ENCODE measurements around the gene RPN1. TPM values are rescaled to one million over a fixed set of nuclear protein-coding genes. Genes with fewer than 3 reads are reported as not detected.
A peak's percentile ranks its signal among the peaks of the same experiment; 100 is the strongest.

RPN1 gene
- total and polyA plus RNA-seq, 2 of the 13 experiments (the other 11 are each of a cell fraction or from before 2014, with no cell fraction given) = 290 to 342 TPM

DNA sequence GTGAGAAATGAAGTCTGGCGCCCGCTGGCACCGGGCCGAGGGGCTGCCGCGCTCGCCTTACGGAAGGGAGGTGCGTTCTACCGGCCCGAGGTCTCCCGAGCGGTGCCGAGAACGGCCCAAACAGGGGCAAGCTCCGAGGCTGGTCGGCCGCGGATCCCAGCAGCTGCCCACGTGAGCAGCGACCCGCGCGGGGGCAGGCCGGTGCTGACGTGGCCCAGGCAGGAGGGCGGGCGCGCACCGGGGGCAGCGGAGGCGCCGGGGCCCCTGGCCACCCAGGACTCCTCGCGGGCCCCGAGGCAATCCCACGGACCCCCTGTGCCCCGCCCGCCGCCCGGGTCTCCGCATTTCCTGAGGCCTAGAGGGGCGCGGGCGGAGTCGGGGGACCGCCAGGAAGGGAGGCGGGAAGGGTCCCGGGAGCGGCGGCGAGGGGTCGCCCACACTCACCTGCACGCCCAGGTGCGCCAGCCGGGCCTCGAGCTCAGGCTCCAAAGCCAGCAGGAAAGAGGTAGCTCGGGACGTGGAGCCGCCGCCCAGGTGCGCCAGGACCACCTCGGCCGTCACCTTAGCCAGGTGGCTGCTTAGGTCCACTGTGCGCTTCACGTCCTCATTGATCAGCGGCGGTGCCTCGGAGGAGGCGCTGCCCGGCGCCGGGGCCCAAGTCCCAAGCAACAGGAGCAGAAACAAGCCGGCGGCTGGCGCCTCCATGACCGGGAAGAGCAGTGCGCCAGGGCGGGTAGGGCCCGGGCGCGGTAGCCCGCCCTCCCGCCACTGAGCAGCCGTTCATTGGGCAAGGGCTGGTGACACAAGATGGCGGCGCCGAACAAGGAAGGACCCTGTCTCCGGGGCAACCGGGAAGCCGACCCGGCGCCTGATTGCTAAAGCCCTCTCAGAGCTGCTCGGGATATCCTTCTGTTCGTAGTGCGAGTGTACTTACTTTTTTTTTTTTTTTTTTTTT lies at the start of gene RPN1 (continued):
- no peak for TF ChIP-seq MBNL3 (CRISPR knock-in tag; conservative IDR thresholded peaks at IDR 0.05)
- TF ChIP-seq RARG (CRISPR knock-in tag; IDR thresholded peaks at IDR 0.05; ENCODE audit: low read depth) = no peak
- TF ChIP-seq ZNF30 (CRISPR knock-in tag; IDR thresholded peaks at IDR 0.05) = no peak
- no peak for TF ChIP-seq KLF11 (CRISPR knock-in tag; IDR thresholded peaks at IDR 0.05)
- no peak for TF ChIP-seq FOXM1 (CRISPR knock-in tag; IDR thresholded peaks at IDR 0.05)
- TF ChIP-seq RBM39 (IDR thresholded peaks at IDR 0.05; ENCODE audit: low read depth, low read length, poor library complexity, severe bottlenecking) = peak; percentile 33
- TF ChIP-seq, protein P1, sequence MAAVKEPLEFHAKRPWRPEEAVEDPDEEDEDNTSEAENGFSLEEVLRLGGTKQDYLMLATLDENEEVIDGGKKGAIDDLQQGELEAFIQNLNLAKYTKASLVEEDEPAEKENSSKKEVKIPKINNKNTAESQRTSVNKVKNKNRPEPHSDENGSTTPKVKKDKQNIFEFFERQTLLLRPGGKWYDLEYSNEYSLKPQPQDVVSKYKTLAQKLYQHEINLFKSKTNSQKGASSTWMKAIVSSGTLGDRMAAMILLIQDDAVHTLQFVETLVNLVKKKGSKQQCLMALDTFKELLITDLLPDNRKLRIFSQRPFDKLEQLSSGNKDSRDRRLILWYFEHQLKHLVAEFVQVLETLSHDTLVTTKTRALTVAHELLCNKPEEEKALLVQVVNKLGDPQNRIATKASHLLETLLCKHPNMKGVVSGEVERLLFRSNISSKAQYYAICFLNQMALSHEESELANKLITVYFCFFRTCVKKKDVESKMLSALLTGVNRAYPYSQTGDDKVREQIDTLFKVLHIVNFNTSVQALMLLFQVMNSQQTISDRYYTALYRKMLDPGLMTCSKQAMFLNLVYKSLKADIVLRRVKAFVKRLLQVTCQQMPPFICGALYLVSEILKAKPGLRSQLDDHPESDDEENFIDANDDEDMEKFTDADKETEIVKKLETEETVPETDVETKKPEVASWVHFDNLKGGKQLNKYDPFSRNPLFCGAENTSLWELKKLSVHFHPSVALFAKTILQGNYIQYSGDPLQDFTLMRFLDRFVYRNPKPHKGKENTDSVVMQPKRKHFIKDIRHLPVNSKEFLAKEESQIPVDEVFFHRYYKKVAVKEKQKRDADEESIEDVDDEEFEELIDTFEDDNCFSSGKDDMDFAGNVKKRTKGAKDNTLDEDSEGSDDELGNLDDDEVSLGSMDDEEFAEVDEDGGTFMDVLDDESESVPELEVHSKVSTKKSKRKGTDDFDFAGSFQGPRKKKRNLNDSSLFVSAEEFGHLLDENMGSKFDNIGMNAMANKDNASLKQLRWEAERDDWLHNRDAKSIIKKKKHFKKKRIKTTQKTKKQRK (IDR thresholded peaks at IDR 0.05; ENCODE audit: low read length) = no peak
- no peak for TF ChIP-seq PAX8 (CRISPR knock-in tag; IDR thresholded peaks at IDR 0.05; ENCODE audit: borderline replicate concordance)
- peak; percentile 60; the same call in 1 of the 2 replicates for TF ChIP-seq ZNF430 (CRISPR knock-in tag; IDR thresholded peaks at IDR 0.05)
- TF ChIP-seq ZFAT (CRISPR knock-in tag; conservative IDR thresholded peaks at IDR 0.05) = no peak; the same call in 1 of the 2 replicates
- TF ChIP-seq KDM6A (CRISPR knock-in tag; IDR thresholded peaks at IDR 0.05; ENCODE audit: low read depth) = no peak; the same call in 1 of the 2 replicates
- TF ChIP-seq ZNF253 (CRISPR knock-in tag; IDR thresholded peaks at IDR 0.05; ENCODE audit: borderline replicate concordance) = no peak
- TF ChIP-seq HNRNPLL (IDR thresholded peaks at IDR 0.05; ENCODE audit: low read depth, low read length, poor library complexity, severe bottlenecking) = peak; percentile 55
- TF ChIP-seq, protein P2, sequence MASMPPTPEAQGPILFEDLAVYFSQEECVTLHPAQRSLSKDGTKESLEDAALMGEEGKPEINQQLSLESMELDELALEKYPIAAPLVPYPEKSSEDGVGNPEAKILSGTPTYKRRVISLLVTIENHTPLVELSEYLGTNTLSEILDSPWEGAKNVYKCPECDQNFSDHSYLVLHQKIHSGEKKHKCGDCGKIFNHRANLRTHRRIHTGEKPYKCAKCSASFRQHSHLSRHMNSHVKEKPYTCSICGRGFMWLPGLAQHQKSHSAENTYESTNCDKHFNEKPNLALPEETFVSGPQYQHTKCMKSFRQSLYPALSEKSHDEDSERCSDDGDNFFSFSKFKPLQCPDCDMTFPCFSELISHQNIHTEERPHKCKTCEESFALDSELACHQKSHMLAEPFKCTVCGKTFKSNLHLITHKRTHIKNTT (CRISPR knock-in tag; IDR thresholded peaks at IDR 0.05) = no peak
- TF ChIP-seq RARA (CRISPR knock-in tag; IDR thresholded peaks at IDR 0.05) = no peak; the same call in 1 of the 2 replicates
- no peak for TF ChIP-seq ELF3 (CRISPR knock-in tag; IDR thresholded peaks at IDR 0.05)
- TF ChIP-seq CHD2 (IDR thresholded peaks at IDR 0.05; ENCODE audit: low read depth, low read length) = no peak
- no peak for TF ChIP-seq ZNF652 (CRISPR knock-in tag; IDR thresholded peaks at IDR 0.05; ENCODE audit: borderline replicate concordance, low read depth)
- TF ChIP-seq, protein P3, sequence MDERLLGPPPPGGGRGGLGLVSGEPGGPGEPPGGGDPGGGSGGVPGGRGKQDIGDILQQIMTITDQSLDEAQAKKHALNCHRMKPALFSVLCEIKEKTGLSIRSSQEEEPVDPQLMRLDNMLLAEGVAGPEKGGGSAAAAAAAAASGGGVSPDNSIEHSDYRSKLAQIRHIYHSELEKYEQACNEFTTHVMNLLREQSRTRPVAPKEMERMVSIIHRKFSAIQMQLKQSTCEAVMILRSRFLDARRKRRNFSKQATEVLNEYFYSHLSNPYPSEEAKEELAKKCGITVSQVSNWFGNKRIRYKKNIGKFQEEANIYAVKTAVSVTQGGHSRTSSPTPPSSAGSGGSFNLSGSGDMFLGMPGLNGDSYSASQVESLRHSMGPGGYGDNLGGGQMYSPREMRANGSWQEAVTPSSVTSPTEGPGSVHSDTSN (CRISPR knock-in tag; IDR thresholded peaks at IDR 0.05) = no peak
- TF ChIP-seq TCF7 (IDR thresholded peaks at IDR 0.05; ENCODE audit: low read depth) = no peak
- TF ChIP-seq SP4 (CRISPR knock-in tag; IDR thresholded peaks at IDR 0.05) = peak; percentile 83
- TF ChIP-seq, protein P4, sequence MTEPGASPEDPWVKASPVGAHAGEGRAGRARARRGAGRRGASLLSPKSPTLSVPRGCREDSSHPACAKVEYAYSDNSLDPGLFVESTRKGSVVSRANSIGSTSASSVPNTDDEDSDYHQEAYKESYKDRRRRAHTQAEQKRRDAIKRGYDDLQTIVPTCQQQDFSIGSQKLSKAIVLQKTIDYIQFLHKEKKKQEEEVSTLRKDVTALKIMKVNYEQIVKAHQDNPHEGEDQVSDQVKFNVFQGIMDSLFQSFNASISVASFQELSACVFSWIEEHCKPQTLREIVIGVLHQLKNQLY (CRISPR knock-in tag; IDR thresholded peaks at IDR 0.05) = peak; percentile 65; the same call in 1 of the 2 replicates
- TF ChIP-seq ZNF713 (CRISPR knock-in tag; IDR thresholded peaks at IDR 0.05) = no peak
- TF ChIP-seq TRIM24 (CRISPR knock-in tag; IDR thresholded peaks at IDR 0.05) = no peak
- no peak for TF ChIP-seq PAF1 (CRISPR knock-in tag; IDR thresholded peaks at IDR 0.05)

All from HepG2 (cell line).